HG03025 (cell line): Measurements from ENCODE around the gene DOLPP1.
"Not testable (repeated sequence)": the region's sequence is repeated elsewhere in the genome, so short reads cannot be mapped to it uniquely, and the experiment has no call there.

Experiments
- ATAC-seq: cut with Tn5 transposase; IDR thresholded peaks from one replicate; pipeline ENCODE4 v1.9.1; 2021; ENCODE audit warnings: mild to moderate bottlenecking, moderate library complexity; ENCODE audit not compliant: unreplicated experiment, low FRiP score

DOLPP1 gene

GRCh38 chr9:129109952-129110739, 29.2 kb downstream of the DOLPP1 start:
- peak; percentile 24 for ATAC-seq

- peak; percentile 64 for ATAC-seq
Measured at GRCh38 chr9:129110740-129111527, 30.0 kb downstream of the DOLPP1 start, which contains the start of the genes CRAT and PTPA. TSS of gene CRAT (minus strand) at chr9:129110793. CDS start at chr9:129110509, 284 bp downstream. TSS of gene PTPA (plus strand) at chr9:129111415. CDS start at chr9:129111601, 186 bp downstream.

GRCh38 chr9:129111528-129112151, 30.7 kb downstream of the DOLPP1 start:
- ATAC-seq = peak; percentile 22

- ATAC-seq = not testable (repeated sequence)
Measured at GRCh38 chr9:129112526-129112925, 31.6 kb downstream of the DOLPP1 start.

- ATAC-seq = no peak
Measured at GRCh38 chr9:129113645-129114304, 32.9 kb downstream of the DOLPP1 start.

- no peak for ATAC-seq
Measured at GRCh38 chr9:129118799-129119198, 37.9 kb downstream of the DOLPP1 start.

GRCh38 chr9:129121483-129121882, 40.6 kb downstream of the DOLPP1 start:
- no peak for ATAC-seq

- ATAC-seq = no peak
Measured at GRCh38 chr9:129122133-129122532, 41.2 kb downstream of the DOLPP1 start.

GRCh38 chr9:129122976-129123375, 42.1 kb downstream of the DOLPP1 start:
- not testable (repeated sequence) for ATAC-seq

- no peak for ATAC-seq
Measured at GRCh38 chr9:129124506-129125069, 43.7 kb downstream of the DOLPP1 start.

GRCh38 chr9:129125478-129125877, 44.6 kb downstream of the DOLPP1 start:
- no peak for ATAC-seq

GRCh38 chr9:129126749-129127618, 46.1 kb downstream of the DOLPP1 start:
- no peak for ATAC-seq

- no peak for ATAC-seq
Measured at GRCh38 chr9:129128689-129129088, 47.8 kb downstream of the DOLPP1 start.

GRCh38 chr9:129130271-129130670, 49.4 kb downstream of the DOLPP1 start:
- not testable (repeated sequence) for ATAC-seq

GRCh38 chr9:129130791-129131190, 49.9 kb downstream of the DOLPP1 start:
- no peak for ATAC-seq

- ATAC-seq = no peak
Measured at GRCh38 chr9:129131300-129132145, 50.6 kb downstream of the DOLPP1 start.

- no peak for ATAC-seq
Measured at GRCh38 chr9:129133082-129133481, 52.2 kb downstream of the DOLPP1 start.

GRCh38 chr9:129135476-129135875, 54.6 kb downstream of the DOLPP1 start:
- ATAC-seq = no peak
